SH-SY5Y (cell line): Measurements from ENCODE around the gene ANGPT4.

ENCODE experiments used
- GATA2 ChIP-seq: IDR thresholded peaks from 2 replicates; pipeline ENCODE4 v1.6.1; 2011; ENCODE audit warnings: mild to moderate bottlenecking, low read depth, low read length
- GATA3 ChIP-seq: IDR thresholded peaks from 2 replicates; pipeline ENCODE4 v1.6.1; 2011; ENCODE audit warnings: low read depth, mild to moderate bottlenecking, low read length, moderate library complexity

GRCh38 chr20:944148-944547 is 28.0 kb upstream of the ANGPT4 start:
- TF ChIP-seq GATA2 (no peak), GATA3 (no peak)
